K562 (cell line): ENCODE data around the gene IPO8. TPM values are rescaled to one million over a fixed set of nuclear protein-coding genes. Genes with fewer than 3 reads are reported as not detected.

Source experiments
- ATAC-seq: fragments of 200-7000 bp; cut with Tn5 transposase; 3 replicates; pipeline ENCODE4 v1.9.1; 2020; ENCODE audit warnings: moderate library complexity
- Bru-seq: library from RNA; stranded (reverse); fragments of 400-500 nt; gene quantifications from one replicate; lab custom pipeline; 2021; lab: Mats Ljungman, UMichigan
- BruChase-seq, 2 experiments: library from RNA; stranded (reverse); fragments of 400-500 nt; gene quantifications; one replicate each; lab custom pipeline; 2021; lab: Mats Ljungman, UMichigan
- BruUV-seq: library from RNA; stranded (reverse); fragments of 400-500 nt; replicated peaks from 2 replicates; lab custom pipeline; 2021; lab: Mats Ljungman, UMichigan
- CTCF ChIA-PET: fragments of 300-600 bp; formaldehyde crosslinking; extraction: SDS; loops from one replicate; lab custom pipeline; 2021; ENCODE audit warnings: low intra/inter-chr PET ratio; lab: Yijun Ruan, JAX
- POLR2A ChIA-PET: fragments of 300-600, 350-650 bp; sonication (Branson Sonifier 250); formaldehyde crosslinking; extraction: SDS; loops from one replicate; lab custom pipeline; 2021; ENCODE audit warnings: antibody characterized with exemption, inconsistent platforms; lab: Yijun Ruan, JAX
- DNase-seq, 4 experiments: peaks; one replicate each; pipeline versions ENCODE4 v3.0.0 to v3.0.0-alpha.2; 2011 to 2018; ENCODE audit warnings: low spot score in 3 of 4, mixed read lengths in 3 of 4; ENCODE audit errors: extremely low read depth in 1 of 4
- FAIRE-seq: peaks from 2 replicates; lab custom pipeline; 2011; peaks lifted over from hg19 to GRCh38; lab: Jason Lieb, UNC
- H2AFZ ChIP-seq: 2 replicates; pipeline ENCODE4 v1.6.0; 2011; ENCODE audit warnings: low read depth, low read length, control low read depth, inconsistent platforms
- H3K27ac ChIP-seq: fragments of 200-600 bp; 3 replicates; pipeline ENCODE4 v1.8.0; 2011; ENCODE audit warnings: low read depth, mild to moderate bottlenecking, control low read depth, inconsistent platforms, low read length, moderate library complexity, mixed read lengths; ENCODE audit errors: extremely low read depth
- H3K27me3 ChIP-seq, 2 experiments: fragments of 300-600 bp in 1 of 2; 2 replicates in 1 of 2; 3 replicates in 1 of 2; pipeline versions ENCODE4 v1.6.0 to v1.8.0; 2011; ENCODE audit warnings: inconsistent platforms in 2 of 2, low read length in 2 of 2, mild to moderate bottlenecking in 1 of 2, mixed read lengths in 1 of 2, moderate library complexity in 1 of 2; ENCODE audit not compliant: control insufficient read depth in 2 of 2, insufficient read depth in 2 of 2
- H3K36me3 ChIP-seq: fragments of 300-600 bp; 3 replicates; pipeline ENCODE4 v1.8.0; 2011; ENCODE audit warnings: mild to moderate bottlenecking, low read length, inconsistent platforms; ENCODE audit not compliant: control insufficient read depth, insufficient read depth
- H3K4me1 ChIP-seq, 2 experiments: fragments of 200-600 bp in 1 of 2; replicated peaks in 1 of 2; 2 replicates in 1 of 2; 3 replicates in 1 of 2; pipeline versions ENCODE4 v1.5.1 to v1.8.0; 2011; ENCODE audit warnings: inconsistent platforms in 2 of 2, low read length in 2 of 2, mild to moderate bottlenecking in 1 of 2, mixed read lengths in 1 of 2, moderate library complexity in 1 of 2; ENCODE audit not compliant: control insufficient read depth in 2 of 2, insufficient read depth in 2 of 2
- H3K4me2 ChIP-seq: 2 replicates; pipeline ENCODE4 v1.6.1; 2011; ENCODE audit warnings: low read length, control low read depth, inconsistent platforms, mixed read lengths; ENCODE audit not compliant: insufficient read depth
- H3K4me3 ChIP-seq: fragments of 200-600 bp; sonication (generic), shearing (Covaris generic); 2 replicates; pipeline ENCODE4 v1.5.1; 2016; ENCODE audit warnings: control low read depth, inconsistent platforms
- H3K79me2 ChIP-seq: fragments of 200-600 bp; 3 replicates; pipeline ENCODE4 v1.8.0; 2011; ENCODE audit warnings: low read length, inconsistent platforms; ENCODE audit not compliant: control insufficient read depth, insufficient read depth
- H3K9ac ChIP-seq, 2 experiments: 2 replicates each; pipeline versions ENCODE4 v1.6.0 to v1.6.1; 2011; ENCODE audit warnings: low read depth in 2 of 2, low read length in 2 of 2, control low read depth in 1 of 2, inconsistent platforms in 1 of 2, mild to moderate bottlenecking in 1 of 2, mixed read lengths in 1 of 2; ENCODE audit not compliant: insufficient read depth in 1 of 2
- H3K9me1 ChIP-seq: one replicate; pipeline ENCODE4 v1.6.0; 2011; ENCODE audit warnings: inconsistent platforms, mild to moderate bottlenecking, low read length, moderate library complexity; ENCODE audit not compliant: control insufficient read depth, insufficient read depth
- H3K9me3 ChIP-seq: replicated peaks from 2 replicates; pipeline ENCODE4 v1.5.1; 2011; ENCODE audit warnings: low read depth, low read length, inconsistent platforms; ENCODE audit not compliant: control insufficient read depth, insufficient read depth
- H4K20me1 ChIP-seq: replicated peaks from 2 replicates; pipeline ENCODE4 v1.6.1; 2011; ENCODE audit warnings: low read length, inconsistent platforms, mixed read lengths; ENCODE audit not compliant: control insufficient read depth, insufficient read depth
- BDP1 ChIP-seq: IDR thresholded peaks from 3 replicates; pipeline ENCODE4 v1.6.1; 2011; ENCODE audit not compliant: insufficient read length, insufficient read depth
- CUX1 ChIP-seq: fragments of 200-800 bp; sonication (Bioruptor generic); IDR thresholded peaks from 2 replicates; pipeline ENCODE4 v1.6.1; 2016; ENCODE audit warnings: missing genetic modification characterization, missing compliant biosample characterization
- HMGXB4 ChIP-seq: sonication (generic); formaldehyde crosslinking; IDR thresholded peaks from 2 replicates; pipeline ENCODE4 v1.8.1; 2023; ENCODE audit warnings: mild to moderate bottlenecking, missing genetic modification reagents
- MAX ChIP-seq: sonication (generic); formaldehyde crosslinking; IDR thresholded peaks from 2 replicates; pipeline ENCODE4 v1.9.0; 2022; ENCODE audit warnings: mild to moderate bottlenecking, missing genetic modification reagents
- PHF20 ChIP-seq: fragments of 450-650 bp; IDR thresholded peaks from 2 replicates; pipeline ENCODE4 v1.6.1; 2018; ENCODE audit not compliant: partially characterized antibody
- TAF9B ChIP-seq: fragments of 450-650 bp; IDR thresholded peaks from 2 replicates; pipeline ENCODE4 v1.6.1; 2018; ENCODE audit warnings: mild to moderate bottlenecking; ENCODE audit not compliant: partially characterized antibody
- WGBS: fragments of 100-300 bp; shearing (Covaris generic); methylation state at CpG from one replicate; pipeline ENCODE4 v1.1.6; 2016; ENCODE audit warnings: low coverage, mixed read lengths; ENCODE audit not compliant: insufficient coverage; ENCODE audit errors: missing lambda C conversion rate; 5-methylcytosine and 5-hydroxymethylcytosine counted together
- in situ Hi-C: fragments of 300-500 bp; cut with MboI; formaldehyde crosslinking; loops from 4 replicates; pipeline ENCODE4 v1.15.0; 2018; ENCODE audit warnings: inconsistent platforms, mixed read lengths
- intact Hi-C: fragments of 100-400 bp; cut with micrococcal nuclease; formaldehyde crosslinking; loops from 2 replicates; pipeline ENCODE4 v1.14.2; 2022
- long read RNA-seq, 3 experiments: library from polyadenylated mRNA in 2 of 3; library from RNA in 1 of 3; unstranded in 2 of 3; stranded (forward) in 1 of 3; transcript quantifications; one replicate each; pipeline ENCODE4 v2.0.0, GENCODE V29; 2019 to 2022
- polyA minus RNA-seq, 3 experiments: library from RNA; depleted of rRNA, polyadenylated mRNA; stranded (reverse); fragments of >200 nt; gene quantifications; 2 replicates each; pipeline ENCODE4 v1.2.3, GENCODE V29; 2011
- polyA plus RNA-seq, 8 experiments: library from polyadenylated mRNA; depleted of rRNA in 4 of 8; stranded (reverse) in 5 of 8; unstranded in 3 of 8; fragments of >200 nt; fragmentation: Nextera tagmentation in 2 of 8; fragmentation: Illumina TruSeq in 1 of 8; extraction: Ambion mirVana in 2 of 8; extraction: Trizol in 1 of 8; gene quantifications; 2 replicates each; pipeline versions ENCODE4 v1.2.1 to v1.2.3, GENCODE V29; 2011 to 2014; ENCODE audit warnings: inconsistent platforms in 1 of 8, missing spikeins in 1 of 8
- total RNA-seq, 7 experiments: library from RNA; depleted of rRNA in 6 of 7; stranded (reverse); fragments of >200 nt in 6 of 7; fragmentation: Illumina TruSeq in 2 of 7; extraction: Trizol in 2 of 7; gene quantifications; 2 replicates each; pipeline versions ENCODE4 v1.2.1 to v1.2.3, GENCODE V29; 2011 to 2021; ENCODE audit warnings: low replicate concordance in 1 of 7

The IPO8 gene
- total RNA-seq (2011; cell fraction: chromatin; rRNA removed; ENCODE audit: low replicate concordance): 26.7 and 70.1 TPM in 2 replicates
- total RNA-seq (2011; cell fraction: nucleolus; rRNA removed): 13.5 and 17.1 TPM in 2 replicates
- 21.3 and 37.5 TPM in 2 replicates for total RNA-seq (2011; cell fraction: nucleoplasm; rRNA removed)
- total RNA-seq (2014; rRNA removed) (14.9 and 16.5 TPM in 2 replicates), total RNA-seq (2014; rRNA removed; fragmentation: Illumina TruSeq; extraction: Trizol) (27.7 and 29.9 TPM in 2 replicates), total RNA-seq (2015; rRNA removed; fragmentation: Illumina TruSeq; extraction: Trizol) (24.1 and 24.7 TPM in 2 replicates), total RNA-seq (2021) (37.4 and 39.6 TPM in 2 replicates), polyA plus RNA-seq (2011; rRNA removed) (15.5 and 22.9 TPM in 2 replicates), polyA plus RNA-seq (2014; fragmentation: Illumina TruSeq; extraction: Trizol) (26.4 and 29.1 TPM in 2 replicates), polyA plus RNA-seq (2014; fragmentation: Nextera tagmentation; extraction: Ambion mirVana) (10 to 100 TPM in 1 of 2 experiments, 1 to 10 TPM in 1; 6.5 to 10.9 TPM), polyA plus RNA-seq (2014; rRNA removed) (16.2 and 26.9 TPM in 2 replicates), polyA minus RNA-seq (2011; rRNA and poly(A)+ RNA removed) (48.5 and 55.2 TPM in 2 replicates), Bru-seq, nascent RNA (percentile 73 among the genes with signal in this experiment), BruChase-seq, experiment 1, labeled RNA remaining after a 2-hour chase (percentile 82 among the genes with signal in this experiment), BruChase-seq, experiment 2, labeled RNA remaining after a 6-hour chase (percentile 84 among the genes with signal in this experiment)
- 6.8 and 9.9 TPM in 2 replicates for polyA plus RNA-seq (2011; cell fraction: cytosol; rRNA removed)
- 13.9 and 14.7 TPM in 2 replicates for polyA plus RNA-seq (2011; cell fraction: nucleus; rRNA removed)
- 19.1 and 23.0 TPM in 2 replicates for polyA plus RNA-seq (2012)
- 19.3 and 27.5 TPM in 2 replicates for polyA minus RNA-seq (2011; cell fraction: cytosol; rRNA and poly(A)+ RNA removed)
- polyA minus RNA-seq (2011; cell fraction: nucleus; rRNA and poly(A)+ RNA removed): 20.3 and 29.1 TPM in 2 replicates
- long read RNA-seq, experiment 1, full-length matches to known transcripts: 9 of 57 reads
- long read RNA-seq, experiment 1, partial matches to known transcripts: 31 of 57 reads
- long read RNA-seq, experiment 1, other reads (novel, unspliced or antisense): 17 of 57 reads
- long read RNA-seq, experiment 2, full-length matches to known transcripts: 1 of 38 reads
- long read RNA-seq, experiment 2, partial matches to known transcripts: 5 of 38 reads
- long read RNA-seq, experiment 2, other reads (novel, unspliced or antisense): 32 of 38 reads
- long read RNA-seq, experiment 3, partial matches to known transcripts: 4 of 6 reads
- long read RNA-seq, experiment 3, other reads (novel, unspliced or antisense): 2 of 6 reads

- peak within 1 kb of the TSS; percentile 97 for H3K4me2 ChIP-seq
- ATAC-seq (peak; percentile 90), DNase-seq (peak; percentile 94 to 96 (median 94)), FAIRE-seq (peak; percentile 89)
- peaks cover 11 to 13% of the 10 kb centered on the region in 2 experiments; a peak in 4 of 5 replicates for H3K4me1 ChIP-seq
- TSS peak; percentile 78 for BruUV-seq
- peak within 1 kb of the TSS; percentile 78 for H3K4me3 ChIP-seq
- peak within 1 kb of the TSS; percentile 86 for H3K27ac ChIP-seq
- H3K36me3 ChIP-seq: no peaks in the 10 kb centered on the region
- POLR2A ChIA-PET: interaction anchor here (0.7 to 2.4 kb wide), 11 partner anchors 10 to 366 kb away, joined by 3 to 9 read pairs (median 3); partner anchors contain the start of gene CAPRIN2
- intact Hi-C loops: loop anchor here (2.0 to 10.0 kb wide), 2 partner anchors 59 to 109 kb away; partner anchors contain the start of gene CAPRIN2
- WGBS: 1% methylated on average over 41 of the region's 71 CpGs
- CTCF ChIA-PET: no interaction called here
- H3K9me1 ChIP-seq: no peaks in the 10 kb centered on the region
- peak within 1 kb of the TSS; percentile 84 to 100 for H3K9ac ChIP-seq
- peaks cover 52% of the 10 kb centered on the region for H3K79me2 ChIP-seq
- no peaks in the 10 kb centered on the region for H3K9me3 ChIP-seq
- in situ Hi-C loops: no loop called here
- H2AFZ ChIP-seq: peak within 1 kb of the TSS; percentile 100
- no peaks in the 10 kb centered on the region for H3K27me3 ChIP-seq
- H4K20me1 ChIP-seq: 0 out of 2 replicates have a peak, but pooled peaks cover 3% of the 10 kb centered on the region
- TF ChIP-seq MAX (CRISPR knock-in tag) (peak; percentile 65; the same call in 1 of the 2 replicates), BDP1 (no peak), HMGXB4 (CRISPR knock-in tag) (0 out of 2 replicates have a peak, but pooled peaks have one; percentile 21), CUX1 (CRISPR knock-in tag) (no peak), TAF9B (peak; percentile 44), PHF20 (peak; percentile 89)
Measured at GRCh38 chr12:30695199-30696102, at the start of gene IPO8. Gene IPO8 (minus strand): TSS chr12:30695869. CDS start chr12:30695647, 222 bp downstream.
